ENCODE data around the gene SOCS1. TPM values are rescaled to one million over a fixed set of nuclear protein-coding genes. Genes with fewer than 3 reads are reported as not detected.

SOCS1 gene
- total and polyA plus RNA-seq, 2 donors (not counting 1 experiment from before 2014, with no cell fraction given): 29.7 to 107 TPM

DNA sequence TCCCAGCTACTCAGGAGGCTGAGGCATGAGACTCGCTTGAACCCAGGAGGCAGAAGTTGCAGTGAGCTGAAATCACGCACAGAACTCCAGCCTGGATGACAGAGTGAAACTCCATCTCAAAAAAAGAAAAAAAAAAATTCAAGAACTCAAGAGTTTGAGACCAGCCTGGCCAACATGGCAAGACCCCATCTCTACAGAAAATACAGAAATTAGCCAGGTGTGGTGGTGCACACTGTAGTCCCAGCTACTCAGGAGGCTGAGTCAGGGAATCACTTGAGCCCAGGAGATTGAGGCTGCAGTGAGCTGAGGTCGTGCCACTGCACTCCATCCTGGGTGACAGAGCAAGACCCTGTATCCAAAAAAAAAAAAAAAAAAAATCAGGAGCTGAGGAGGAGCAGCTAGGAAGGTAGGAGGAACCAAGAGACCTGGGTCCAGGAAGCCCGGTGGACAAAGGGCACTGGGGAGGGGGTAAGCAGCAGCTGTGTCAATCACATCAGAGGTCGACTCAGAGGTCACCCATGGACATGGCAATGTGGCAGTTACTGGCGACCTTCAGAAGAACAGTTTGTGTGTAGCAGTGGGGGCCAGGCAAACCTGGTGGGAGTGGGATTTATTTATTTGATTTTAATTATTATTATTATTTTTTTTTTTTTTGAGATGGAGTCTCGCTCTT, 36.2 kb upstream of the SOCS1 start:
- no peak overlapping the region for H3K4me3 Mint-ChIP-seq
- no peak overlapping the region for H3K27ac Mint-ChIP-seq
- no peaks in the 10 kb centered on the region for H4K20me1 ChIP-seq (ENCODE audit: control insufficient read depth, insufficient read depth, low read length, poor library complexity, severe bottlenecking)
- H3K36me3 ChIP-seq (replicated peaks in 1 of 2; ENCODE audit: control extremely low read depth in 1 of 2, control insufficient read depth in 1 of 2, extremely low read depth in 1 of 2, insufficient read depth in 2 of 2, low read length in 1 of 2): no peaks in the 10 kb centered on the region
- peaks cover 29 to 33% of the 10 kb centered on the region in 2 donors for H3K4me1 ChIP-seq (ENCODE audit: control insufficient read depth in 2 of 2, insufficient read depth in 2 of 2, low read length in 2 of 2)
- no peak overlapping the region for H3K4me3 ChIP-seq (ENCODE audit: control extremely low read depth in 1 of 5, extremely low read depth in 1 of 5, insufficient read depth in 1 of 5, low read depth in 2 of 5, low read length in 4 of 5)
- H3K9me3 ChIP-seq (ENCODE audit: control extremely low read depth in 1 of 3, control insufficient read depth in 2 of 3, insufficient read depth in 1 of 3, low read length in 2 of 3): no peaks in the 10 kb centered on the region
- TF ChIP-seq EZH2 (IDR thresholded peaks at IDR 0.05; ENCODE audit: borderline replicate concordance, insufficient read depth, low read depth, low read length, poor library complexity, severe bottlenecking): no peak
- TF ChIP-seq, protein P1, sequence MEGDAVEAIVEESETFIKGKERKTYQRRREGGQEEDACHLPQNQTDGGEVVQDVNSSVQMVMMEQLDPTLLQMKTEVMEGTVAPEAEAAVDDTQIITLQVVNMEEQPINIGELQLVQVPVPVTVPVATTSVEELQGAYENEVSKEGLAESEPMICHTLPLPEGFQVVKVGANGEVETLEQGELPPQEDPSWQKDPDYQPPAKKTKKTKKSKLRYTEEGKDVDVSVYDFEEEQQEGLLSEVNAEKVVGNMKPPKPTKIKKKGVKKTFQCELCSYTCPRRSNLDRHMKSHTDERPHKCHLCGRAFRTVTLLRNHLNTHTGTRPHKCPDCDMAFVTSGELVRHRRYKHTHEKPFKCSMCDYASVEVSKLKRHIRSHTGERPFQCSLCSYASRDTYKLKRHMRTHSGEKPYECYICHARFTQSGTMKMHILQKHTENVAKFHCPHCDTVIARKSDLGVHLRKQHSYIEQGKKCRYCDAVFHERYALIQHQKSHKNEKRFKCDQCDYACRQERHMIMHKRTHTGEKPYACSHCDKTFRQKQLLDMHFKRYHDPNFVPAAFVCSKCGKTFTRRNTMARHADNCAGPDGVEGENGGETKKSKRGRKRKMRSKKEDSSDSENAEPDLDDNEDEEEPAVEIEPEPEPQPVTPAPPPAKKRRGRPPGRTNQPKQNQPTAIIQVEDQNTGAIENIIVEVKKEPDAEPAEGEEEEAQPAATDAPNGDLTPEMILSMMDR (IDR thresholded peaks at IDR 0.05): no peak
- no peak overlapping the region for H2AFZ ChIP-seq (ENCODE audit: insufficient read depth, low read depth, low read length, poor library complexity, severe bottlenecking)
- DNase-seq: no peak
- ATAC-seq (ENCODE audit: low read depth): no peak
- H3K4me1 Mint-ChIP-seq: peaks cover 45% of the 10 kb centered on the region
- no peak overlapping the region for H3K9ac ChIP-seq (ENCODE audit: low read length)
- H3K4me2 ChIP-seq (replicated peaks; ENCODE audit: low read depth, low read length, poor library complexity, severe bottlenecking): no peak overlapping the region
- no peak overlapping the region for H3K27ac ChIP-seq (ENCODE audit: low read length in 2 of 2)
- ChIA-PET POLR2A (no interaction called here), CTCF (interaction anchor here (0.8 to 1.8 kb wide), 4 partner anchors 13 to 66 kb away, joined by 3 to 5 read pairs (median 4); partner anchors contain the start of gene SOCS1)
- 100% methylated on average over 3 of the region's 7 CpGs for WGBS (ENCODE audit: insufficient coverage)
- H3K79me2 ChIP-seq (ENCODE audit: control insufficient read depth, insufficient read depth, low read length): no peaks in the 10 kb centered on the region
- intact Hi-C loops (cut with micrococcal nuclease): no loop called here
- H3K9me3 Mint-ChIP-seq (ENCODE audit: insufficient read depth): no peaks in the 10 kb centered on the region
- H3K27me3 Mint-ChIP-seq: no peaks in the 10 kb centered on the region
- peaks cover 0 to 6% (median 0%) of the 10 kb centered on the region in 4 experiments for H3K27me3 ChIP-seq (replicated peaks in 1 of 4; ENCODE audit: control extremely low read depth in 1 of 4, control insufficient read depth in 3 of 4, insufficient read depth in 4 of 4, low read length in 3 of 4)

DNA sequence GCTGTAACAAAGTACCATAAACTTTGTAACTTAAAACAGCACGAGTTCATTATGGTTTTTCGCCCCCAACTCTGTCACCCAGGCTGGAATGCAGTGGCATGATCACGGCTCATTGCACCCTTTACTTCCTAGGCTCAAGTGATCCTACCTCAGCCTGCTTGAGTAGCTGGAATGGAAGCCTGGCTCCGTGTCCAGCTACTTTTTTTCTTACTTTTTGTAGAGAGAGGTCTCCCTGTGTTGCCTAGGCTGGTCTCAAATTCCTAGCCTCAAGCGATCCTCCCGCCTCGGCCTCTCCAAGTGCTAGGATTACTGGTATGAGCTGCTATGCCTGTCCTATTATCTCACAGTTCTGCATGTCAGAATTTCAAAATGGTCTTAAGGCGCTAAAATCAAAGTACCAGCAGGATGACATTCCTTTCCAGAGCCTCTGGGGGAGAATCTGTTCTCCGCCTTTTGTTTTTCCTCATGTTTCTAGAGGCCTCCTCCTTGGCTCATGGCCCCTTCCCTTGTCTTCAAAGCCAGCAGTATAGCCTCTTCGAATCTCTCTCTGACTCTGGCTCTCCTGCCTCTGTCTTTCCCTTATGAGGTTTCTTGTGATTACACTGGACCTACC, 35.2 kb upstream of the SOCS1 start:
- Histone ChIP-seq H3K27me3 (replicated peaks in 1 of 4; ENCODE audit: control extremely low read depth in 1 of 4, control insufficient read depth in 3 of 4, insufficient read depth in 4 of 4, low read length in 3 of 4) (peaks cover 0 to 6% (median 0%) of the 10 kb centered on the region in 4 experiments), H3K36me3 (replicated peaks in 1 of 2; ENCODE audit: control extremely low read depth in 1 of 2, control insufficient read depth in 1 of 2, extremely low read depth in 1 of 2, insufficient read depth in 2 of 2, low read length in 1 of 2) (no peaks in the 10 kb centered on the region), H4K20me1 (ENCODE audit: control insufficient read depth, insufficient read depth, low read length, poor library complexity, severe bottlenecking) (no peaks in the 10 kb centered on the region), H3K4me3 (ENCODE audit: control extremely low read depth in 1 of 5, extremely low read depth in 1 of 5, insufficient read depth in 1 of 5, low read depth in 2 of 5, low read length in 4 of 5) (no peak overlapping the region), H3K27ac (ENCODE audit: low read length in 2 of 2) (no peak overlapping the region), H3K9ac (ENCODE audit: low read length) (no peak overlapping the region), H3K9me3 (ENCODE audit: control extremely low read depth in 1 of 3, control insufficient read depth in 2 of 3, insufficient read depth in 1 of 3, low read length in 2 of 3) (peaks cover 0 to 5% (median 0%) of the 10 kb centered on the region in 3 donors), H3K4me1 (ENCODE audit: control insufficient read depth in 2 of 2, insufficient read depth in 2 of 2, low read length in 2 of 2) (peaks cover 25 to 28% of the 10 kb centered on the region in 2 donors), H3K79me2 (ENCODE audit: control insufficient read depth, insufficient read depth, low read length) (no peaks in the 10 kb centered on the region), H3K4me2 (replicated peaks; ENCODE audit: low read depth, low read length, poor library complexity, severe bottlenecking) (no peak overlapping the region), H2AFZ (ENCODE audit: insufficient read depth, low read depth, low read length, poor library complexity, severe bottlenecking) (no peak overlapping the region)
- Mint-ChIP-seq H3K27me3 (no peaks in the 10 kb centered on the region), H3K4me1 (peaks cover 42% of the 10 kb centered on the region), H3K4me3 (no peak overlapping the region), H3K9me3 (ENCODE audit: insufficient read depth) (no peaks in the 10 kb centered on the region), H3K27ac (no peak overlapping the region)
- ChIA-PET CTCF (interaction anchor here (0.9 to 1.8 kb wide), 3 partner anchors 12 to 67 kb away, joined by 3 to 5 read pairs (median 4); partner anchors contain the start of gene SOCS1), POLR2A (no interaction called here)
- WGBS (ENCODE audit: insufficient coverage): 97% methylated on average over 9 of the region's 10 CpGs
- no peak for TF ChIP-seq EZH2 (IDR thresholded peaks at IDR 0.05; ENCODE audit: borderline replicate concordance, insufficient read depth, low read depth, low read length, poor library complexity, severe bottlenecking)
- TF ChIP-seq, protein P1 (IDR thresholded peaks at IDR 0.05): no peak
- DNase-seq (no peak), ATAC-seq (ENCODE audit: low read depth) (no peak)
- intact Hi-C loops (cut with micrococcal nuclease): no loop called here

Measured in B cell (primary cell).